A673 (cell line): ENCODE data around the gene NRIP2. TPM values are rescaled to one million over a fixed set of nuclear protein-coding genes. Genes with fewer than 3 reads are reported as not detected.

Experiments
- BruUV-seq: library from RNA; stranded (reverse); fragments of 400-500 nt; replicated peaks from 2 replicates; lab custom pipeline; 2021; lab: Mats Ljungman, UMichigan
- CTCF ChIA-PET: fragments of 300-600 bp; sonication (Branson Sonifier 250); formaldehyde crosslinking; loops from one replicate; lab custom pipeline; 2022; ENCODE audit warnings: antibody characterized with exemption; lab: Charles Lee
- POLR2A ChIA-PET: fragments of 300-600 bp; sonication (Branson Sonifier 250); formaldehyde crosslinking; loops from one replicate; lab custom pipeline; 2022; ENCODE audit warnings: antibody characterized with exemption; ENCODE audit not compliant: low non-redundant PET; lab: Charles Lee
- DNase-seq: peaks from one replicate; pipeline ENCODE4 v3.0.0-alpha.2; 2015; ENCODE audit warnings: low spot score
- H3K27ac ChIP-seq: fragments of 200-600 bp; sonication (generic); 2 replicates; pipeline ENCODE4 v1.5.1; 2016; ENCODE audit warnings: mixed run types, low read depth, mild to moderate bottlenecking, mixed read lengths, antibody characterized with exemption, low read length; ENCODE audit not compliant: poor library complexity, severe bottlenecking
- H3K27me3 ChIP-seq: fragments of 200-600 bp; sonication (generic); replicated peaks from 2 replicates; pipeline ENCODE4 v1.6.1; 2017; ENCODE audit warnings: mixed run types, low read depth, mild to moderate bottlenecking, mixed read lengths, antibody characterized with exemption, low read length; ENCODE audit not compliant: insufficient read depth, poor library complexity
- H3K36me3 ChIP-seq: fragments of 200-600 bp; sonication (generic); 2 replicates; pipeline ENCODE4 v1.6.1; 2016; ENCODE audit warnings: mixed run types, mild to moderate bottlenecking, mixed read lengths, antibody characterized with exemption, low read length; ENCODE audit not compliant: insufficient read depth, poor library complexity, severe bottlenecking
- H3K4me1 ChIP-seq: fragments of 200-600 bp; sonication (generic); 2 replicates; pipeline ENCODE4 v1.6.1; 2017; ENCODE audit warnings: mixed run types, mild to moderate bottlenecking, mixed read lengths, antibody characterized with exemption, low read length; ENCODE audit not compliant: insufficient read depth, poor library complexity, severe bottlenecking
- H3K4me3 ChIP-seq: fragments of 200-600 bp; sonication (generic); 2 replicates; pipeline ENCODE4 v1.5.1; 2016; ENCODE audit warnings: low read depth, mixed run types, mild to moderate bottlenecking, mixed read lengths, low read length; ENCODE audit not compliant: poor library complexity, severe bottlenecking
- H3K9me3 ChIP-seq: fragments of 200-600 bp; sonication (generic); 2 replicates; pipeline ENCODE4 v1.6.1; 2016; ENCODE audit warnings: mixed run types, low read depth, mild to moderate bottlenecking, mixed read lengths, antibody characterized with exemption, low read length; ENCODE audit not compliant: poor library complexity, severe bottlenecking
- CTCF ChIP-seq: fragments of 300-800, 200-600 bp; sonication (generic); conservative IDR thresholded peaks from 2 replicates; pipeline ENCODE4 v1.5.1; 2017; ENCODE audit warnings: low read depth, mild to moderate bottlenecking, antibody characterized with exemption, low read length, moderate library complexity, mixed read lengths
- EZH2 ChIP-seq: fragments of 200-600 bp; sonication (generic); IDR thresholded peaks from 2 replicates; pipeline ENCODE4 v1.6.1; 2017; ENCODE audit warnings: borderline replicate concordance, low read depth, mild to moderate bottlenecking, mixed read lengths, antibody characterized with exemption, low read length; ENCODE audit not compliant: poor library complexity, severe bottlenecking
- intact Hi-C: fragments of 100-400 bp; cut with micrococcal nuclease; formaldehyde crosslinking; loops from one replicate; pipeline ENCODE4 v1.10.0; 2022; ENCODE audit not compliant: unreplicated experiment
- total RNA-seq: library from RNA; stranded (reverse); gene quantifications from 2 replicates; pipeline ENCODE4 v1.2.3, GENCODE V29; 2021

NRIP2 gene
- total RNA-seq, 1 experiment from 2014 or later, result 0.39 TPM

GRCh38 chr12:2819810-2820209 lies 15.0 kb downstream of the NRIP2 start:
- Histone ChIP-seq H3K27ac (no peak overlapping the region), H3K36me3 (peaks cover 34% of the 10 kb centered on the region), H3K4me1 (no peaks in the 10 kb centered on the region), H3K4me3 (no peak overlapping the region), H3K9me3 (no peaks in the 10 kb centered on the region), H3K27me3 (no peaks in the 10 kb centered on the region)
- no peak for DNase-seq
- BruUV-seq, result no TSS peak
- intact Hi-C loops, result no loop called here
- POLR2A ChIA-PET, result no interaction called here
- no peak for TF ChIP-seq CTCF
- TF ChIP-seq EZH2, result no peak
- CTCF ChIA-PET, result no interaction called here

- ChIA-PET POLR2A (no interaction called here), CTCF (interaction anchor here (0.7 kb wide), 1 partner anchor 1835 kb away, joined by 3 read pairs; no protein-coding TSS in a partner anchor)
- intact Hi-C loops, result no loop called here
- peak; percentile 85 for DNase-seq
- TF ChIP-seq EZH2, result no peak
- peak; percentile 82 for TF ChIP-seq CTCF
- H3K27me3 ChIP-seq, result no peaks in the 10 kb centered on the region
- H3K9me3 ChIP-seq, result no peaks in the 10 kb centered on the region
- peak overlapping the region; percentile 95 for H3K27ac ChIP-seq
- peaks cover 14% of the 10 kb centered on the region for H3K4me1 ChIP-seq
- H3K4me3 ChIP-seq, result peak overlapping the region; percentile 60
- peaks cover 9% of the 10 kb centered on the region for H3K36me3 ChIP-seq
- BruUV-seq, result no TSS peak
Measured at GRCh38 chr12:2813214-2814185, 21.3 kb downstream of the NRIP2 start.

GRCh38 chr12:2812290-2813213 lies 22.3 kb downstream of the NRIP2 start, which contains the start of gene ITFG2:
Gene ITFG2, plus strand, starts transcription at chr12:2812668. Its CDS starts 93 bp downstream, at chr12:2812761.
- Histone ChIP-seq H3K4me3 (peak within 1 kb of the TSS; percentile 60), H3K36me3 (peaks cover under 1% of the 10 kb centered on the region), H3K27me3 (no peaks in the 10 kb centered on the region), H3K9me3 (no peaks in the 10 kb centered on the region), H3K27ac (peak within 1 kb of the TSS; percentile 95), H3K4me1 (peaks cover 14% of the 10 kb centered on the region)
- TF ChIP-seq CTCF (no peak), EZH2 (no peak)
- TSS peak; percentile 75 for BruUV-seq
- intact Hi-C loops, result no loop called here
- CTCF ChIA-PET, result interaction anchor here (0.7 kb wide), 1 partner anchor 1836 kb away, joined by 3 read pairs; no protein-coding TSS in a partner anchor
- POLR2A ChIA-PET, result interaction anchor here (0.6 kb wide), 1 partner anchor 139 kb away, joined by 3 read pairs; no protein-coding TSS in a partner anchor
- DNase-seq, result peak; percentile 99
